ENCODE results near the gene WAS. TPM values are rescaled to one million over a fixed set of nuclear protein-coding genes. Genes with fewer than 3 reads are reported as not detected.

WAS gene
- total RNA-seq, 1 experiment from 2014 or later, result 0.24 TPM

GRCh38 chrX:48636301-48636700 is 47.3 kb upstream of the WAS start:
- H3K27me3 ChIP-seq (ENCODE audit: insufficient read depth, low read length), result no peaks in the 10 kb centered on the region
- H4K8ac ChIP-seq (replicated peaks; ENCODE audit: insufficient read length, low read depth, low read length), result no peak overlapping the region
- Mint-ChIP-seq H3K27me3 (ENCODE audit: low read depth) (no peaks in the 10 kb centered on the region), H3K9me3 (peaks cover 47 to 48% of the 10 kb centered on the region in 2 experiments), H3K27ac (no peak overlapping the region), H3K4me3 (no peak overlapping the region), H3K4me1 (no peaks in the 10 kb centered on the region; a peak in 1 of 4 replicates), H3K36me3 (ENCODE audit: insufficient read depth in 1 of 3, low read depth in 3 of 3) (peaks cover 0 to 8% (median 6%) of the 10 kb centered on the region in 3 experiments; a peak in 3 of 7 replicates)
- no peaks in the 10 kb centered on the region for H4K20me1 ChIP-seq (ENCODE audit: control insufficient read depth, insufficient read depth, insufficient read length)
- no peak overlapping the region for H2AFZ ChIP-seq (ENCODE audit: low read length)
- no peak overlapping the region for H3K4me2 ChIP-seq (ENCODE audit: insufficient read depth, insufficient read length, low read length)
- TF ChIP-seq CTCF (conservative IDR thresholded peaks at IDR 0.05), result no peak
- no CpG with 5 or more reads among the region's 1 CpG for WGBS (ENCODE audit: extremely low coverage, insufficient read length, low lambda C conversion rate)
- DNase-seq, result no peak
- no peak overlapping the region for H3K27ac ChIP-seq (ENCODE audit: insufficient read length, low read depth, low read length)
- no peaks in the 10 kb centered on the region for H3K4me1 ChIP-seq (ENCODE audit: insufficient read depth, low read length)
- H4K91ac ChIP-seq (ENCODE audit: insufficient read length, low read depth, low read length), result no peak overlapping the region
- no peak overlapping the region for H2AK5ac ChIP-seq (ENCODE audit: insufficient read length, low read length)
- no peak overlapping the region for H3K23ac ChIP-seq (ENCODE audit: insufficient read length, low read depth, low read length)
- no peaks in the 10 kb centered on the region for H3K79me2 ChIP-seq (ENCODE audit: insufficient read depth, low read length)
- H3K9ac ChIP-seq (ENCODE audit: extremely low read depth, insufficient read length, low read length), result no peak overlapping the region
- no peak overlapping the region for H3K14ac ChIP-seq (ENCODE audit: insufficient read depth, low read length)
- no peaks in the 10 kb centered on the region for H3K79me1 ChIP-seq (ENCODE audit: insufficient read depth, low read depth, low read length, poor library complexity, severe bottlenecking)
- H2BK15ac ChIP-seq (ENCODE audit: low read depth, low read length), result no peak overlapping the region
- H2BK20ac ChIP-seq (ENCODE audit: low read depth, low read length, poor library complexity, severe bottlenecking), result no peak overlapping the region
- H3K18ac ChIP-seq (ENCODE audit: insufficient read length, low read depth, low read length), result no peak overlapping the region
- no peak overlapping the region for H3K4ac ChIP-seq (ENCODE audit: low read depth, low read length)
- H3T11ph ChIP-seq (ENCODE audit: low read length), result no peak overlapping the region
- no peak overlapping the region for H3K56ac ChIP-seq (ENCODE audit: insufficient read length, low read depth, low read length)
- no peak overlapping the region for H2BK5ac ChIP-seq (ENCODE audit: insufficient read length, low read length)
- no peaks in the 10 kb centered on the region for H3K9me3 ChIP-seq (ENCODE audit: control insufficient read depth, low read depth, low read length)
- H2BK120ac ChIP-seq (ENCODE audit: low read depth, low read length, poor library complexity, severe bottlenecking), result no peak overlapping the region
- no peak overlapping the region for H4K5ac ChIP-seq (ENCODE audit: insufficient read length, low read depth, low read length)
- no peaks in the 10 kb centered on the region for H3K23me2 ChIP-seq (ENCODE audit: insufficient read length, low read depth, low read length, poor library complexity, severe bottlenecking)
- no peak overlapping the region for H2BK12ac ChIP-seq (ENCODE audit: insufficient read length, low read depth, low read length)
